ENCODE results near the gene IFT43.

DNA sequence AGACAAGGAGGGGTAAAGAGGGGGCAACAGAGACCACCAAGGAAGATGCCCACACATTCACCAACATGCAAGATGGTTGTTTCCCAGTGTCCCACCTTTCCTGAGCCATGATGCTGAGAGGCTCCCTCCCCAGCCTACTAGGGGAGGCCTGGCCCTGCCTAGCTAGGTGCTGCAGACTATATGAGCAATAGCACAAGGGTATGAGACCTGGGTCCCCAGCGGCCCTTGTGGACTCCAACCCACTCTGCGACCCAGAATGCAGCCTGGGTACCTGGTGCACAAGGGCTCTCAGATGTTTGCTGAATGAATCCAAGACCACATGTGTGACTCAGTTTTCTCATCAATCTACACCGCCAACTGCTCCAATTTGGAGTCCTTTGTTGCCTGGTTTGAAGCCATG, 17.7 kb upstream of the IFT43 start:
- TF ChIP-seq, protein P1, sequence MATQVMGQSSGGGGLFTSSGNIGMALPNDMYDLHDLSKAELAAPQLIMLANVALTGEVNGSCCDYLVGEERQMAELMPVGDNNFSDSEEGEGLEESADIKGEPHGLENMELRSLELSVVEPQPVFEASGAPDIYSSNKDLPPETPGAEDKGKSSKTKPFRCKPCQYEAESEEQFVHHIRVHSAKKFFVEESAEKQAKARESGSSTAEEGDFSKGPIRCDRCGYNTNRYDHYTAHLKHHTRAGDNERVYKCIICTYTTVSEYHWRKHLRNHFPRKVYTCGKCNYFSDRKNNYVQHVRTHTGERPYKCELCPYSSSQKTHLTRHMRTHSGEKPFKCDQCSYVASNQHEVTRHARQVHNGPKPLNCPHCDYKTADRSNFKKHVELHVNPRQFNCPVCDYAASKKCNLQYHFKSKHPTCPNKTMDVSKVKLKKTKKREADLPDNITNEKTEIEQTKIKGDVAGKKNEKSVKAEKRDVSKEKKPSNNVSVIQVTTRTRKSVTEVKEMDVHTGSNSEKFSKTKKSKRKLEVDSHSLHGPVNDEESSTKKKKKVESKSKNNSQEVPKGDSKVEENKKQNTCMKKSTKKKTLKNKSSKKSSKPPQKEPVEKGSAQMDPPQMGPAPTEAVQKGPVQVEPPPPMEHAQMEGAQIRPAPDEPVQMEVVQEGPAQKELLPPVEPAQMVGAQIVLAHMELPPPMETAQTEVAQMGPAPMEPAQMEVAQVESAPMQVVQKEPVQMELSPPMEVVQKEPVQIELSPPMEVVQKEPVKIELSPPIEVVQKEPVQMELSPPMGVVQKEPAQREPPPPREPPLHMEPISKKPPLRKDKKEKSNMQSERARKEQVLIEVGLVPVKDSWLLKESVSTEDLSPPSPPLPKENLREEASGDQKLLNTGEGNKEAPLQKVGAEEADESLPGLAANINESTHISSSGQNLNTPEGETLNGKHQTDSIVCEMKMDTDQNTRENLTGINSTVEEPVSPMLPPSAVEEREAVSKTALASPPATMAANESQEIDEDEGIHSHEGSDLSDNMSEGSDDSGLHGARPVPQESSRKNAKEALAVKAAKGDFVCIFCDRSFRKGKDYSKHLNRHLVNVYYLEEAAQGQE (IDR thresholded peaks at IDR 0.05; ENCODE audit: low read depth, low read length), result no peak
- TF ChIP-seq CTCF (IDR thresholded peaks at IDR 0.05), result no peak
- no peak for TF ChIP-seq SMC3 (IDR thresholded peaks at IDR 0.05; ENCODE audit: low read depth, low read length)
- no peak for TF ChIP-seq TAF1 (IDR thresholded peaks at IDR 0.05; ENCODE audit: borderline replicate concordance, low read depth, low read length)
- TF ChIP-seq, protein P2, sequence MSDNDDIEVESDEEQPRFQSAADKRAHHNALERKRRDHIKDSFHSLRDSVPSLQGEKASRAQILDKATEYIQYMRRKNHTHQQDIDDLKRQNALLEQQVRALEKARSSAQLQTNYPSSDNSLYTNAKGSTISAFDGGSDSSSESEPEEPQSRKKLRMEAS (IDR thresholded peaks at IDR 0.05; ENCODE audit: low read depth), result no peak
- no peak for TF ChIP-seq POLR2AphosphoS5 (IDR thresholded peaks at IDR 0.05; ENCODE audit: low read depth, low read length)

All from SK-N-SH (cell line).